HG03108 (cell line): ENCODE results near the gene STARD13.

Experiments
- ATAC-seq: cut with Tn5 transposase; IDR thresholded peaks from one replicate; pipeline ENCODE4 v1.9.1; 2021; ENCODE audit warnings: moderate library complexity; ENCODE audit not compliant: unreplicated experiment

The STARD13 gene

DNA sequence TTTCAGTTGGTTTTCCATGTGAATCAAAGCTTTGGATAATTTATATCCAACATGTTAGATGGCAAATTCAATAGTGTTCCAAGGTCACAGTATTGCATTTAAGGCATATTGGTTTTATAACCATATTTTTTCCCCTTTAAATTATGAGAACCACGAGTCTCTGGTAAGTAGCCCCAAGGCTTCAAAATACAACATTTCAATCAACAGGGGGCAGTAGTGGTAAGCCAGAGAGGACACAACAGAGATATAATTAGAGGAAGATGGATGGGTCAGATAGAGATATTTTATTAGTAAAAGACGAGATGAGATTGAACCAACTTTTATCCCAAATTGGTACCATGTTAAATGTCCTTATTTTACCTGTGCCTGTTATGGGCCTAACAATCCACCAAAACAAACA lies 216.2 kb downstream of the STARD13 start:
- no peak for ATAC-seq

DNA sequence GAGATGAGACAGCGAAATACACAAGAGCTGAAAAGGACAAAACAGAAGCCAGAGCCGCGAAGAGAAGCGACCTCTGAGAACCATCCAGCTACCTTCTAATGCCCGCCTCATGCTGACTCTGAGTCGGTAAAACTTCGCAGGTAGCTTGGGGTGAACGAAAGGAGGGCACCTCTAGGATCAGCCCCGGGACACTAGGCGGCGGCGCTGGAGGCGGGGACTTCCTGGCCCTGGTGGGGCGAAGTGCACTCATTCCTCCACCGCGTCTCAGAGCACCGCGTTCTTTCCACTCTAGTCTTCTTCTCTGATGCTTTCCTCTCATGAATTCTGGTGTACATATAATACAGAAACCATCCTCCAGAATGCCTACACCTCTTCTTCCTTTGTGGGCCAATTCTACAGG lies 219.2 kb downstream of the STARD13 start:
- no peak for ATAC-seq

DNA sequence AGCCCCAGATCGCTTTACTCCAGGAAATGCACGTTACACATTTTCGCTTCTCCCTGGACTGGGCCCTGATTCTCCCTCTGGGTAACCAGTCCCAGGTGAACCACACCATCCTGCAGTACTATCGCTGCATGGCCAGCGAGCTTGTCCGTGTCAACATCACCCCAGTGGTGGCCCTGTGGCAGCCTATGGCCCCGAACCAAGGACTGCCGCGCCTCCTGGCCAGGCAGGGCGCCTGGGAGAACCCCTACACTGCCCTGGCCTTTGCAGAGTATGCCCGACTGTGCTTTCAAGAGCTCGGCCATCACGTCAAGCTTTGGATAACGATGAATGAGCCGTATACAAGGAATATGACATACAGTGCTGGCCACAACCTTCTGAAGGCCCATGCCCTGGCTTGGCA lies 224.7 kb downstream of the STARD13 start:
- no peak for ATAC-seq

DNA sequence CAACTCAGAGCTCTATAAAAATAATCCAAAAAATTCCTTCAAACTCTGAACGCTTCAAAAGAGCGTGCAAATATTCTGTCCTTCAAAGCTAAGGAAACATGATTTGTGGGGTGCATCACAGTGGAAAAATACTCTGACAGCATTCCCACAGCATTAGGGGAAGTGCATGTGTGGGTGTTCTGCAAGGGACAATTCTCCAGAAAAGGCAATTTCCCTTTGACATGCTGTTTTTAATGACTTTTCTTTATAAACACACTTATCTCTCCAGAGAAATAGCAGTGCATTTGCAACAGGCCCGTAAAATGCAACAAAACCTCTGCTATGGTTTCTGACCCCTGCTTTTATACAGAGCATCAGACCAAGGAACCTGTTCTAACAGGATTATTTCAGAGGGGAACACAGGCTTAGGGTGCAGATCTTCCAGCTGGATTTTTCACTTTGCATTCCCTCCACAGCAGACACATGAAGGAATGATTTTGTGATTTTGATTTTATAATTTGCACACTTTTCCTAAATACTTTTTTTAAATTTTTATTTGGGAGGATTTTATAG lies 226.7 kb downstream of the STARD13 start:
- no peak for ATAC-seq

DNA sequence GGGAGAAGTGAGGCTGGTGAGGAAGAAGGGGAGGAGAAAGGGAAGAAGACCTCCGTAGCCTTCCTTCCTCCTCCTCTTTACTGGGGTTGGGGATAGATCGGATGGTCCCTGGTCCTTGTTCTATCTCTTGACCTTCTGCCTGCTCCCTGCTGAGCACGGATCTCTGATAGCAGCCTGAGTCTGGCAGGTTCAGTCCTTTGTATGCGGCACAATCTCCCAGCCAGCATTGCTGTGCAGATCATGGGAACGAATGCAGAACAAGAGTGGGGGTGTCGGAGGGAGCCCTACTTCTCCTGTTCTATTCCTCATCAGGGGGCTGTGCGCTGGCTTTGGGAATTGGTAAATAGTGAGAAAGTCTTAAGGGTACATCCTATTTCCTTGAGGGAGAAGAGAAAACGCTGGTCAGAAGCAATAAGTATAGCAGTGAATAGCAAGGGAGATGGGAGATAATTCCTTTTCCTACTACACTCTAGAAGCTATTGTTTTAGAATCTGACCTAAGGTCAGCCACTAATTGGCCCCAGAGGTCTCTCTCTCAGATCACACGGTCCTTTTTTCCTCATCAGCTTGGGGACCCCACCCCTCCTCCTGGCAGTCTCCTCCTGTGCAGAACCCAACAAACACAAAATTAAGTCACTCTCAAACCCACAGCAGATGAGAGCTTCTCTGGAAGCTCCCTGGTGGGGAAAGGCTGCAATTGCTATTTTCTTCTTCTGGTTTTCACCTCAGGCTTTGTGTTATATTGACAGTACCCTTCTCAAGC lies 228.4 kb downstream of the STARD13 start:
- ATAC-seq = no peak

DNA sequence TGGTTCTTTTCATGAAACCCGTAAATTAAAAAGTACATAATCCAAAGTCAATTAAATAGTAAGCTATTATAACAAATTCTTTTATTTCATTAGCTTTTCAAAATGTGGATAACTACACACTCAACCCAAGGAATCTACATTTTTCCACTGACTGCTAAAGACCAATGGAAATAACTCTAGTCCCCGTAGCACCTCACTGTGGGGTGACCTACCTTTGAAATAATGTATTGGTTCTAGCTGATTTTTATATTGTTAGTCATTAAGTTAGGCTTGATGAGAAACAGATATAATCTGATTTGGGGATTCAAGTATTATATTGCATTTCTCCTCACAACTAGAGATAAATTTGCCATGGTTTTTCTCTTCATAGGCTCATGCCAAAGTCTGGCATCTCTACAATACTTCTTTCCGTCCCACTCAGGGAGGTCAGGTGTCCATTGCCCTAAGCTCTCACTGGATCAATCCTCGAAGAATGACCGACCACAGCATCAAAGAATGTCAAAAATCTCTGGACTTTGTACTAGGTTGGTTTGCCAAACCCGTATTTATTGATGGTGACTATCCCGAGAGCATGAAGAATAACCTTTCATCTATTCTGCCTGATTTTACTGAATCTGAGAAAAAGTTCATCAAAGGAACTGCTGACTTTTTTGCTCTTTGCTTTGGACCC lies 232.0 kb downstream of the STARD13 start:
- ATAC-seq = no peak
